Stomach (tissue), 9 donors: ENCODE data around the gene KCNAB1. TPM values are rescaled to one million over a fixed set of nuclear protein-coding genes. Genes with fewer than 3 reads are reported as not detected.

Source experiments
- DNase-seq, 2 donors: peaks; one replicate each; pipeline versions ENCODE4 v3.0.0 to v3.0.0-alpha.2; 2013 to 2019
- H3K27ac ChIP-seq, 5 donors: fragments of 200-600 bp in 4 of 5; sonication (generic) in 4 of 5; one replicate each; pipeline ENCODE4 v1.5.1; 2013 to 2019; ENCODE audit warnings: mild to moderate bottlenecking in 1 of 5, moderate library complexity in 1 of 5
- H3K27me3 ChIP-seq, 3 donors: fragments of 200-600 bp; sonication (generic); one replicate each; pipeline ENCODE4 v1.5.1; 2017 to 2019; ENCODE audit warnings: mixed run types in 1 of 3
- H3K36me3 ChIP-seq, 4 donors: fragments of 200-600 bp; sonication (generic); 1 replicate in 3 of 4; 2 replicates in 1 of 4; pipeline ENCODE4 v1.5.1; 2016 to 2019
- H3K4me1 ChIP-seq, 4 donors: fragments of 200-600 bp; sonication (generic); one replicate each; pipeline ENCODE4 v1.5.1; 2016 to 2019
- H3K4me3 ChIP-seq, 4 donors: fragments of 200-600 bp; sonication (generic) in 3 of 4; one replicate each; pipeline ENCODE4 v1.5.1; 2016 to 2019; ENCODE audit warnings: mild to moderate bottlenecking in 1 of 4
- H3K9me3 ChIP-seq, 4 donors: fragments of 200-600 bp; sonication (generic); one replicate each; pipeline ENCODE4 v1.5.1; 2016 to 2019
- CTCF ChIP-seq, 7 experiments: fragments of 450-650 bp in 4 of 7; fragments of 200-600 bp in 3 of 7; sonication (generic) in 3 of 7; IDR thresholded peaks; one replicate each; pipeline ENCODE4 v1.5.1; 2016 to 2019; ENCODE audit warnings: antibody characterized with exemption in 7 of 7, control low read depth in 2 of 7, mild to moderate bottlenecking in 1 of 7
- EP300 ChIP-seq: sonication (generic); formaldehyde crosslinking; IDR thresholded peaks from one replicate; pipeline ENCODE4 v1.6.1; 2017; ENCODE audit warnings: antibody characterized with exemption
- POLR2A ChIP-seq, 4 donors: fragments of 450-650 bp; IDR thresholded peaks; one replicate each; pipeline ENCODE4 v1.6.1; 2016; ENCODE audit warnings: antibody characterized with exemption in 4 of 4, control low read depth in 2 of 4, mild to moderate bottlenecking in 1 of 4, moderate library complexity in 1 of 4
- POLR2AphosphoS5 ChIP-seq, 3 donors: sonication (generic); formaldehyde crosslinking; IDR thresholded peaks; one replicate each; pipeline ENCODE4 v1.6.1; 2016; ENCODE audit warnings: antibody characterized with exemption in 3 of 3
- WGBS, 5 donors: extraction: QIAGEN DNeasy Blood & Tissue Kit in 3 of 5; methylation state at CpG; one replicate each; pipeline versions ENCODE4 v1.1.5 to v1.1.7; 2013 to 2018; 5-methylcytosine and 5-hydroxymethylcytosine counted together
- intact Hi-C: fragments of 100-400 bp; cut with DNase I; formaldehyde crosslinking; loops from one replicate; pipeline ENCODE4 v1.15.1; 2023; ENCODE audit warnings: low total_unique reads
- polyA plus RNA-seq, 3 donors: library from polyadenylated mRNA; stranded (reverse); fragments of 200-250 nt; gene quantifications; one replicate each; pipeline ENCODE4 v1.2.3, GENCODE V29; 2013
- total RNA-seq, 5 donors: library from RNA; depleted of rRNA; stranded (reverse); fragments of >200 nt; gene quantifications; one replicate each; pipeline versions ENCODE4 v1.1.0 to v1.2.3, GENCODE V29; 2014 to 2016
- donor health status: healthy with polysubstance abuse.
- donor health status: Bipolar disorder and iron deficiency.
- donor health status: healthy.

Gene KCNAB1
- total and polyA plus RNA-seq, 8 donors: 0.12 to 3.8 (median 0.29) TPM; not detected in 2

- Histone ChIP-seq H3K4me1 (peaks cover 0 to 10% (median 3%) of the 10 kb centered on the region in 4 donors), H3K36me3 (no peaks in the 10 kb centered on the region), H3K27me3 (no peaks in the 10 kb centered on the region), H3K9me3 (no peaks in the 10 kb centered on the region), H3K27ac (no peak overlapping the region), H3K4me3 (no peak overlapping the region)
- no peak for DNase-seq
- WGBS, 5 donors: 73 to 95% (median 85%) methylated on average over 2 of the region's 2 CpGs
- TF ChIP-seq EP300 (no peak), CTCF (IDR thresholded peaks at IDR 0.05) (no peak), POLR2AphosphoS5 (IDR thresholded peaks at IDR 0.05) (no peak), POLR2A (IDR thresholded peaks at IDR 0.05) (no peak)
- intact Hi-C loops: no loop called here
Observed at GRCh38 chr3:156358232-156358631, 237.9 kb downstream of the KCNAB1 start.

- no peak overlapping the region for H3K4me3 ChIP-seq
- 61 to 84% (median 69%) methylated on average over 3 of the region's 3 CpGs for WGBS, 5 donors
- no peak for TF ChIP-seq POLR2AphosphoS5 (IDR thresholded peaks at IDR 0.05)
- no peak overlapping the region for H3K27ac ChIP-seq
- H3K9me3 ChIP-seq: no peaks in the 10 kb centered on the region
- DNase-seq: no peak
- H3K4me1 ChIP-seq: peaks cover 0 to 10% (median 3%) of the 10 kb centered on the region in 4 donors
- H3K27me3 ChIP-seq: no peaks in the 10 kb centered on the region
- intact Hi-C loops: no loop called here
- H3K36me3 ChIP-seq: no peaks in the 10 kb centered on the region
Observed at GRCh38 chr3:156359368-156359767, 239.0 kb downstream of the KCNAB1 start.

DNA sequence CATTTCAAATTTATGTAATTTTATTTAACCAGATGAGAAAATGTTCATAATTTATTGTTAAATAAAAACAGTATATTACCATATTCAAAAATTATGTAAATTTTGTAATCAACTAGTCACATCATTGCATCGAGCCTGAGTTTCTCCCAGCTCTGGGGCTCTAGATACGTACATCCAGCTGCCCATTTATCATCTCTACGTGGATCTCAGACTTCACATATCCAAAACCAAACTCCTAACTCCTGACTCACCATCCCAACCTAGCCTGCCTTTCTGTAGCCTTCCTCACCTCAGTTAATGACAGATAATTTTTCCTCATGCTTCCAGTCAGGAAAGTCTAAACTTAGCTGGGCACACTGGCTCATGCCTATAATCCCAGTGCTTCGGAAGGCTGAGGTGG lies 239.7 kb downstream of the KCNAB1 start:
- intact Hi-C loops: no loop called here
- Histone ChIP-seq H3K27me3 (no peaks in the 10 kb centered on the region), H3K9me3 (no peaks in the 10 kb centered on the region), H3K36me3 (no peaks in the 10 kb centered on the region), H3K4me3 (no peak overlapping the region), H3K27ac (no peak overlapping the region), H3K4me1 (peaks cover 0 to 10% (median 3%) of the 10 kb centered on the region in 4 donors)
- 82 to 97% (median 90%) methylated on average over 4 of the region's 4 CpGs for WGBS, 5 donors
- TF ChIP-seq CTCF (IDR thresholded peaks at IDR 0.05) (no peak), EP300 (no peak), POLR2AphosphoS5 (IDR thresholded peaks at IDR 0.05) (no peak), POLR2A (IDR thresholded peaks at IDR 0.05) (no peak)
- DNase-seq: no peak

DNA sequence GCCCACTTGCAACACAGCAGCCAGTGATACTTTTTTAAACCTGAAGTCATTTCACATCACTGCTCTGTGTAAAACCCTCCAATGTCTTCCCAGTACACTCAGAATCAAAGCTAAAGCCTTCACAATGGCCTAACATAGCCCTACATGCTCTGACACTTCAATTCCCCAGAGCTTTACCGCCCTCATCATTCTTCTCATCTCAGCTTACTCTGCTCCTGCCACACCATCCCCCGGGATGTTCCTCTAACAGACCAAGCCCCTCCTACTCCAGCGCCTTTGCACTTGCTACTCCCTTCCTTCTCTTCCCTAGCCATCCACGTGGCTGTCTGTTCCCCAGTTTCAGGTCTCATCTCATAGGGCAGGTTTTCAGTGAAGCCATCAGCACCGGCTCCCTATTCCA lies 240.6 kb downstream of the KCNAB1 start:
- no peak for TF ChIP-seq EP300
- no peak for TF ChIP-seq POLR2A (IDR thresholded peaks at IDR 0.05)
- TF ChIP-seq POLR2AphosphoS5 (IDR thresholded peaks at IDR 0.05): no peak
- no peak for TF ChIP-seq CTCF (IDR thresholded peaks at IDR 0.05)
- no peaks in the 10 kb centered on the region for H3K36me3 ChIP-seq
- no peak for DNase-seq
- intact Hi-C loops: no loop called here
- H3K4me3 ChIP-seq: no peak overlapping the region
- H3K27me3 ChIP-seq: no peaks in the 10 kb centered on the region
- no peaks in the 10 kb centered on the region for H3K9me3 ChIP-seq
- no peak overlapping the region for H3K27ac ChIP-seq
- WGBS, 5 donors: 69 to 83% (median 73%) methylated on average over 5 of the region's 5 CpGs
- peaks cover 0 to 10% (median 3%) of the 10 kb centered on the region in 4 donors for H3K4me1 ChIP-seq

GRCh38 chr3:156366559-156366958 lies 246.2 kb downstream of the KCNAB1 start:
- intact Hi-C loops: no loop called here
- Histone ChIP-seq H3K4me1 (peaks cover 0 to 8% (median 3%) of the 10 kb centered on the region in 4 donors), H3K9me3 (no peaks in the 10 kb centered on the region), H3K36me3 (no peaks in the 10 kb centered on the region), H3K4me3 (no peak overlapping the region), H3K27me3 (no peaks in the 10 kb centered on the region), H3K27ac (no peak overlapping the region)
- no peak for TF ChIP-seq EP300
- TF ChIP-seq CTCF (IDR thresholded peaks at IDR 0.05): no peak
- no peak for TF ChIP-seq POLR2A (IDR thresholded peaks at IDR 0.05)
- TF ChIP-seq POLR2AphosphoS5 (IDR thresholded peaks at IDR 0.05): no peak
- 75 to 92% (median 84%) methylated on average over 3 of the region's 3 CpGs for WGBS, 5 donors
- DNase-seq: no peak
